GM12878 (cell line): ENCODE results near the gene TMEM132D. TPM values are rescaled to one million over a fixed set of nuclear protein-coding genes. Genes with fewer than 3 reads are reported as not detected.

Experiments
- ASH2L ChIP-seq: fragments of 300-600, 200-600 bp; sonication (generic); IDR thresholded peaks from 2 replicates; pipeline ENCODE4 v1.6.1; 2017; ENCODE audit warnings: low read depth, mild to moderate bottlenecking, borderline replicate concordance
- ELK1 ChIP-seq: IDR thresholded peaks from 2 replicates; pipeline ENCODE4 v1.6.1; 2012; ENCODE audit warnings: low read depth, low read length, improper control_type of control experiment
- ETV6 ChIP-seq, 2 experiments: fragments of 450-650 bp in 1 of 2; IDR thresholded peaks in 1 of 2; conservative IDR thresholded peaks in 1 of 2; 2 replicates each; pipeline ENCODE4 v1.6.1; 2014; ENCODE audit warnings: antibody characterized with exemption in 1 of 2, borderline replicate concordance in 1 of 2, low read depth in 1 of 2, mild to moderate bottlenecking in 1 of 2, moderate library complexity in 1 of 2
- IKZF1 ChIP-seq: fragments of 450-650 bp; conservative IDR thresholded peaks from 2 replicates; pipeline ENCODE4 v1.6.1; 2017; ENCODE audit warnings: antibody characterized with exemption, mild to moderate bottlenecking
- PML ChIP-seq: IDR thresholded peaks from 2 replicates; pipeline ENCODE4 v1.6.1; 2012; ENCODE audit warnings: low read length, inconsistent platforms
- TAF1 ChIP-seq: IDR thresholded peaks from 2 replicates; pipeline ENCODE4 v1.6.1; 2011; ENCODE audit warnings: mild to moderate bottlenecking, low read depth, low read length, borderline replicate concordance
- TBL1XR1 ChIP-seq: IDR thresholded peaks from 2 replicates; pipeline ENCODE4 v1.6.1; 2012; ENCODE audit warnings: low read depth, low read length, improper control_type of control experiment
- polyA plus RNA-seq, 11 experiments: library from polyadenylated mRNA; depleted of rRNA in 4 of 11; unstranded in 6 of 11; stranded (reverse) in 5 of 11; fragments of >200 nt; fragmentation: Nextera tagmentation in 4 of 11; fragmentation: Illumina TruSeq in 1 of 11; extraction: Ambion mirVana in 4 of 11; extraction: Trizol in 1 of 11; gene quantifications; 1 replicate in 1 of 11; 2 replicates in 10 of 11; pipeline versions ENCODE4 v1.2.1 to v1.2.3, GENCODE V29; 2011 to 2016; ENCODE audit warnings: inconsistent platforms in 2 of 11, missing spikeins in 2 of 11, low read depth in 1 of 11
- total RNA-seq, 4 experiments: library from RNA; depleted of rRNA in 3 of 4; stranded (reverse); fragments of >200 nt in 3 of 4; fragmentation: Illumina TruSeq in 1 of 4; extraction: Trizol in 1 of 4; gene quantifications; 2 replicates each; pipeline versions ENCODE4 v1.2.1 to v1.2.3, GENCODE V29; 2013 to 2021
- TF ChIP-seq, protein P1 (sequence below): fragments of 450-650 bp; formaldehyde crosslinking; IDR thresholded peaks from 2 replicates; pipeline ENCODE4 v1.5.0; 2022; ENCODE audit warnings: mild to moderate bottlenecking, missing genetic modification characterization
- TF ChIP-seq, protein P2 (sequence below): fragments of 450-650 bp; IDR thresholded peaks from 2 replicates; pipeline ENCODE4 v1.6.1; 2018; ENCODE audit warnings: borderline replicate concordance, mild to moderate bottlenecking; ENCODE audit not compliant: partially characterized antibody

The TMEM132D gene
- total and polyA plus RNA-seq, 10 of the 15 experiments (the other 5 are each of a cell fraction or from before 2014, with no cell fraction given): under 0.01 to 0.12 (median 0.02) TPM; not detected in 3

GRCh38 chr12:129160282-129160681 lies 743.5 kb downstream of the TMEM132D start (continued):
- no peak for TF ChIP-seq IKZF1
- TF ChIP-seq, protein P1, sequence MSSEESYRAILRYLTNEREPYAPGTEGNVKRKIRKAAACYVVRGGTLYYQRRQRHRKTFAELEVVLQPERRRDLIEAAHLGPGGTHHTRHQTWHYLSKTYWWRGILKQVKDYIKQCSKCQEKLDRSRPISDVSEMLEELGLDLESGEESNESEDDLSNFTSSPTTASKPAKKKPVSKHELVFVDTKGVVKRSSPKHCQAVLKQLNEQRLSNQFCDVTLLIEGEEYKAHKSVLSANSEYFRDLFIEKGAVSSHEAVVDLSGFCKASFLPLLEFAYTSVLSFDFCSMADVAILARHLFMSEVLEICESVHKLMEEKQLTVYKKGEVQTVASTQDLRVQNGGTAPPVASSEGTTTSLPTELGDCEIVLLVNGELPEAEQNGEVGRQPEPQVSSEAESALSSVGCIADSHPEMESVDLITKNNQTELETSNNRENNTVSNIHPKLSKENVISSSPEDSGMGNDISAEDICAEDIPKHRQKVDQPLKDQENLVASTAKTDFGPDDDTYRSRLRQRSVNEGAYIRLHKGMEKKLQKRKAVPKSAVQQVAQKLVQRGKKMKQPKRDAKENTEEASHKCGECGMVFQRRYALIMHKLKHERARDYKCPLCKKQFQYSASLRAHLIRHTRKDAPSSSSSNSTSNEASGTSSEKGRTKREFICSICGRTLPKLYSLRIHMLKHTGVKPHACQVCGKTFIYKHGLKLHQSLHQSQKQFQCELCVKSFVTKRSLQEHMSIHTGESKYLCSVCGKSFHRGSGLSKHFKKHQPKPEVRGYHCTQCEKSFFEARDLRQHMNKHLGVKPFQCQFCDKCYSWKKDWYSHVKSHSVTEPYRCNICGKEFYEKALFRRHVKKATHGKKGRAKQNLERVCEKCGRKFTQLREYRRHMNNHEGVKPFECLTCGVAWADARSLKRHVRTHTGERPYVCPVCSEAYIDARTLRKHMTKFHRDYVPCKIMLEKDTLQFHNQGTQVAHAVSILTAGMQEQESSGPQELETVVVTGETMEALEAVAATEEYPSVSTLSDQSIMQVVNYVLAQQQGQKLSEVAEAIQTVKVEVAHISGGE: no peak
- no peak for TF ChIP-seq TAF1
- TF ChIP-seq, protein P2, sequence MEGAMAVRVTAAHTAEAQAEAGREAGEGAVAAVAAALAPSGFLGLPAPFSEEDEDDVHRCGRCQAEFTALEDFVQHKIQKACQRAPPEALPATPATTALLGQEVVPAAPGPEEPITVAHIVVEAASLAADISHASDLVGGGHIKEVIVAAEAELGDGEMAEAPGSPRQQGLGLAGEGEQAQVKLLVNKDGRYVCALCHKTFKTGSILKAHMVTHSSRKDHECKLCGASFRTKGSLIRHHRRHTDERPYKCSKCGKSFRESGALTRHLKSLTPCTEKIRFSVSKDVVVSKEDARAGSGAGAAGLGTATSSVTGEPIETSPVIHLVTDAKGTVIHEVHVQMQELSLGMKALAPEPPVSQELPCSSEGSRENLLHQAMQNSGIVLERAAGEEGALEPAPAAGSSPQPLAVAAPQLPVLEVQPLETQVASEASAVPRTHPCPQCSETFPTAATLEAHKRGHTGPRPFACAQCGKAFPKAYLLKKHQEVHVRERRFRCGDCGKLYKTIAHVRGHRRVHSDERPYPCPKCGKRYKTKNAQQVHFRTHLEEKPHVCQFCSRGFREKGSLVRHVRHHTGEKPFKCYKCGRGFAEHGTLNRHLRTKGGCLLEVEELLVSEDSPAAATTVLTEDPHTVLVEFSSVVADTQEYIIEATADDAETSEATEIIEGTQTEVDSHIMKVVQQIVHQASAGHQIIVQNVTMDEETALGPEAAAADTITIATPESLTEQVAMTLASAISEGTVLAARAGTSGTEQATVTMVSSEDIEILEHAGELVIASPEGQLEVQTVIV: no peak
- TF ChIP-seq ASH2L: no peak
- no peak for TF ChIP-seq PML
- no peak for TF ChIP-seq ETV6 (conservative IDR thresholded peaks at IDR 0.05 in 1 of 2, IDR thresholded peaks at IDR 0.05 in 1 of 2; ENCODE audit: borderline replicate concordance in 1 of 2, low read depth in 1 of 2)
- no peak for TF ChIP-seq TBL1XR1
- TF ChIP-seq ELK1: no peak
